Fibroblast of lung (primary cell): ENCODE results near the gene OXT.

Source experiments
- CTCF ChIP-seq, 2 donors: IDR thresholded peaks in 1 of 2; conservative IDR thresholded peaks in 1 of 2; 1 replicate in 1 of 2; 2 replicates in 1 of 2; pipeline ENCODE4 v1.5.1; 2011 to 2012; ENCODE audit warnings: low read length in 2 of 2, control low read depth in 1 of 2, inconsistent platforms in 1 of 2, low read depth in 1 of 2, mild to moderate bottlenecking in 1 of 2
- EZH2 ChIP-seq: IDR thresholded peaks from 2 replicates; pipeline ENCODE4 v1.5.1; 2012; ENCODE audit warnings: low read length, control low read depth, mild to moderate bottlenecking; ENCODE audit errors: missing control alignments

GRCh38 chr20:3077618-3078134 is 6.3 kb downstream of the OXT start:
- TF ChIP-seq EZH2 (no peak), CTCF (conservative IDR thresholded peaks at IDR 0.05 in 1 of 2, IDR thresholded peaks at IDR 0.05 in 1 of 2; ENCODE audit: low read depth in 1 of 2, low read length in 2 of 2) (no peak)
